ENCODE results near the gene SLC27A3. TPM values are rescaled to one million over a fixed set of nuclear protein-coding genes. Genes with fewer than 3 reads are reported as not detected.
A peak's percentile ranks its signal among the peaks of the same experiment; 100 is the strongest.

Gene SLC27A3
- polyA plus RNA-seq, 1 experiment: 25.4 TPM

DNA sequence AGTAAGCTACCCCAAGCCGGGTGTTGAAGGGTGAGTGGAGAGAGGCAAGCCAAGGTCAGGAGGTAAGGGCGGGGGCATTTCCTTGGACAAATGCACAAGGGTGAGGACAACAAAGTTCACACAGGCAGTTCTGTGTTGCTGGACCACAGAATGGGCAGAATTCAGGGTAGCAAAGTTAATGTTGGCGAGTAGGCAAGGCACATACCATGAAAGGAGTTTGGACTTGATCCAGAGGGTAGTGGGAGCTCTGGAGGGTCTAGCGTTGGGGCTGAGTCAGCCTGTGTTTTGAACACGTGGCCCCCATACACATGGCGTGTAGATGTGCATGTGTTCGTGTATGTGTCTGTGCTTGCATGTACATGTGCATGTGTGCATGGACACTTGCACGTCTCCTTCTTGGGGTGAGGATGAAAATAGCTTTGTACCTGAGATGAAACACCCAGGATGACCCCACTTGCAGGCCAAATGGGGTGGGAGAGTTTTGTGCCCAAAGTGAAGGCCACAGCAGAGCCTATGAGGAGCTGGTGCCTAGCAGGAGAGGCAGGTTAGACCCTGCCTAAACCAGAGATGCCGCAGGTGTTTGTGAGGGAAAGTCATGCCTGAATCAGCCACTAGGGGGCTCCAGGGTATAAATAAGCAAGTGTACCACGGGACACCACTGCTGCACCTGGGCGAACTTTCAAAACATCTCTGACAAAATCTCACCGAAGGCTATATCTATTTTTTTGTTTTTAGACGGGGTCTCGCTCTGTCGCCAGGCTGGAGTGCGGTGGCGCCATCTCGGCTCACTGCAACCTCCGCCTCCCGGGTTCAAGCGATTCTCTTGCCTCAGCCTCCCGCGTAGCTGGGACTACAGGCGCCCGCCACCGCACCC, 21.8 kb downstream of the SLC27A3 start:
- H3K4me3 ChIP-seq (ENCODE audit: low read depth, low read length): no peak overlapping the region
- TF ChIP-seq, protein P1, sequence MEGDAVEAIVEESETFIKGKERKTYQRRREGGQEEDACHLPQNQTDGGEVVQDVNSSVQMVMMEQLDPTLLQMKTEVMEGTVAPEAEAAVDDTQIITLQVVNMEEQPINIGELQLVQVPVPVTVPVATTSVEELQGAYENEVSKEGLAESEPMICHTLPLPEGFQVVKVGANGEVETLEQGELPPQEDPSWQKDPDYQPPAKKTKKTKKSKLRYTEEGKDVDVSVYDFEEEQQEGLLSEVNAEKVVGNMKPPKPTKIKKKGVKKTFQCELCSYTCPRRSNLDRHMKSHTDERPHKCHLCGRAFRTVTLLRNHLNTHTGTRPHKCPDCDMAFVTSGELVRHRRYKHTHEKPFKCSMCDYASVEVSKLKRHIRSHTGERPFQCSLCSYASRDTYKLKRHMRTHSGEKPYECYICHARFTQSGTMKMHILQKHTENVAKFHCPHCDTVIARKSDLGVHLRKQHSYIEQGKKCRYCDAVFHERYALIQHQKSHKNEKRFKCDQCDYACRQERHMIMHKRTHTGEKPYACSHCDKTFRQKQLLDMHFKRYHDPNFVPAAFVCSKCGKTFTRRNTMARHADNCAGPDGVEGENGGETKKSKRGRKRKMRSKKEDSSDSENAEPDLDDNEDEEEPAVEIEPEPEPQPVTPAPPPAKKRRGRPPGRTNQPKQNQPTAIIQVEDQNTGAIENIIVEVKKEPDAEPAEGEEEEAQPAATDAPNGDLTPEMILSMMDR (IDR thresholded peaks at IDR 0.05; ENCODE audit: insufficient read depth, low read depth, low read length): peak; percentile 84
- DNase-seq (ENCODE audit: low read depth): no peak
- H3K27me3 ChIP-seq (ENCODE audit: control insufficient read depth, insufficient read depth, low read length): no peaks in the 10 kb centered on the region
- ChIA-PET POLR2A (no interaction called here), CTCF (interaction anchor here (0.5 to 4.3 kb wide), 28 partner anchors 10 to 204 kb away, joined by 3 to 21 read pairs (median 5); partner anchors contain the start of genes CREB3L4, DENND4B, JTB and NPR1)
- H3K36me3 ChIP-seq (ENCODE audit: control insufficient read depth, insufficient read depth, low read length): peaks cover 3% of the 10 kb centered on the region

DNA sequence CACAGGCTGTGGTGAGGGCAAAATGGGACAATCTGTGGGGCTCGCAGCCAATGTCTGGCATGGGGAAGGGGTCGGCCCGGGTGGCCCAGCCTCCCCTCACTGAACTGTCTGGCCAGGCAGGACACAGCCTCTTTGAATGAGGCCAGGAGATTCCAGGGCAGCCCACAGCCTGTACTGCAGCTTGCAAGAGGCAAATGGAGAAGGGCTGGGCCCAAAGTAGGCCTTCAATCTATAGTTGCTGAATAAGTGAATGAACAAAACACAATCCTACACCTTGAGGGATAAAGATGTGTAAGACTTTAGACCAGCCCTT, 23.2 kb downstream of the SLC27A3 start:
- TF ChIP-seq, protein P1 (IDR thresholded peaks at IDR 0.05; ENCODE audit: insufficient read depth, low read depth, low read length): no peak
- H3K36me3 ChIP-seq (ENCODE audit: control insufficient read depth, insufficient read depth, low read length): peaks cover 5% of the 10 kb centered on the region
- no peak overlapping the region for H3K4me3 ChIP-seq (ENCODE audit: low read depth, low read length)
- ChIA-PET POLR2A (no interaction called here), CTCF (interaction anchor here (0.8 to 4.3 kb wide), 8 partner anchors 8 to 188 kb away, joined by 3 to 21 read pairs (median 8); partner anchors contain the start of genes DENND4B and RAB13)
- no peak for DNase-seq (ENCODE audit: low read depth)
- no peaks in the 10 kb centered on the region for H3K27me3 ChIP-seq (ENCODE audit: control insufficient read depth, insufficient read depth, low read length)

DNA sequence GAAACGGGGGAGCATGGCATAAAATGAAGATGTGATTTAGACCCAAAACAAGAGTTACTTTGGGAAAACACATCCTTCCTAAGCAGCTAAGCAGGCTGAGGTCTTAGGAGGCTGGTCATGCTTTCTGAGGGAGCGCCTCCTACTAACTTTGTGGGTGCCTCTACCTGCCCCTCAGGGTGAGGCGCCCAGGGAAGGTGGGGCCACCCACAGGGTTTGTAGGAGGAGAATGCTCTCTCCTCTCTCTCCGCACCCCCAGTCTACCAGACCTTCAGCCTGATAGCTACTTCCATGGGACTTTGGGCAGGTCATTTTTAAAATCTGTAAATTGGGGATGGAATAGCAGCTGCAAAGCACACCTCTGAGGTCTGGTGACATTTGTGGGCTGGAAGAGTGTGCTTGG, 23.8 kb downstream of the SLC27A3 start:
- TF ChIP-seq, protein P1 (IDR thresholded peaks at IDR 0.05; ENCODE audit: insufficient read depth, low read depth, low read length): no peak
- H3K36me3 ChIP-seq (ENCODE audit: control insufficient read depth, insufficient read depth, low read length): peaks cover 5% of the 10 kb centered on the region
- H3K4me3 ChIP-seq (ENCODE audit: low read depth, low read length): no peak overlapping the region
- DNase-seq (ENCODE audit: low read depth): no peak
- H3K27me3 ChIP-seq (ENCODE audit: control insufficient read depth, insufficient read depth, low read length): no peaks in the 10 kb centered on the region
- POLR2A ChIA-PET: no interaction called here
- CTCF ChIA-PET: interaction anchor here (4.3 kb wide), 1 partner anchor 188 kb away, joined by 21 read pairs; the partner anchor contains the start of gene RAB13

DNA sequence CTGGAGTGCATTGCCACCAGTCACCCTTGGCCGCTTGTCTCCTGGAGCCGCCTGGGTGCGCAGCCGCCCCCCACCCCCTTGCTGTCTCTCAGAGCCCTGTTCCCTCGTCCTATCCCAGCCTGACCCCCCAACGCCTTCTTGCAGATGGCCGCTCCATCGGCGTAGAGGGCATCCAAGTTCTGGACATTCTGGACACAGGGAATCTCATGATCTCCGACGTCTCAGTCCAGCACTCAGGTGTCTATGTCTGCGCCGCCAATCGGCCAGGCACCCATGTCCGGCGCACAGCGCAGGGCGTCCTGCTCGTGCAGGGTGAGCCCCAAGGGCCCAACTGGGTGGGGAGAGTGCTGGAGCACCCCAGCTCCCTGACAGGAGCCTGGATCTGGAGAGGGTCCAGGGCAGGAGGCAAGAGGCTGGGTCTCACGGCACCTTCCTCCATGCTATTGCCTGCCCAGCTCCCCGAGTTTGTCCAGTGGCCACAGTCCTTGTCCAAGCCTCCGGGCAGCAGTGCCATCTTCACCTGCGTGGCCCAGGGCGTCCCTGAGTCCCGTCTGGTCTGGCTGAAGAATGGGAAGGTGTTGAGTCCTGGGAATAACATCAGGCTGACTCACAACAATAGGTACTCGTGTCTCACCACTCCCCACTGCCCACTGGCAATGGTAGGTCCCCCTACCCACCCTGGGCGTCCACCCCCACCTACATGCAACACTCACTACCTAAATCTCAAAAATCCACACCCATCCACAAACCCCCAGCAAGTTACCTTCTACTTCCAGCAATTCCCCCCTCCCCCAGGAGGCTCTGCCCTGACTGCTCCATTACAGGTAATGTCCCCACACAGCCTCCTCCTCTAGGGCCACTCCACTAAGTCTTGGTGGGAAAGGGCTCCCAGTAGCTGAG, 24.6 kb downstream of the SLC27A3 start:
- CTCF ChIA-PET: interaction anchor here (4.3 kb wide), 1 partner anchor 187 kb away, joined by 21 read pairs; the partner anchor contains the start of gene RAB13
- H3K4me3 ChIP-seq (ENCODE audit: low read depth, low read length): no peak overlapping the region
- no peak for DNase-seq (ENCODE audit: low read depth)
- TF ChIP-seq, protein P1 (IDR thresholded peaks at IDR 0.05; ENCODE audit: insufficient read depth, low read depth, low read length): no peak
- H3K36me3 ChIP-seq (ENCODE audit: control insufficient read depth, insufficient read depth, low read length): peaks cover 5% of the 10 kb centered on the region
- POLR2A ChIA-PET: no interaction called here
- no peaks in the 10 kb centered on the region for H3K27me3 ChIP-seq (ENCODE audit: control insufficient read depth, insufficient read depth, low read length)

DNA sequence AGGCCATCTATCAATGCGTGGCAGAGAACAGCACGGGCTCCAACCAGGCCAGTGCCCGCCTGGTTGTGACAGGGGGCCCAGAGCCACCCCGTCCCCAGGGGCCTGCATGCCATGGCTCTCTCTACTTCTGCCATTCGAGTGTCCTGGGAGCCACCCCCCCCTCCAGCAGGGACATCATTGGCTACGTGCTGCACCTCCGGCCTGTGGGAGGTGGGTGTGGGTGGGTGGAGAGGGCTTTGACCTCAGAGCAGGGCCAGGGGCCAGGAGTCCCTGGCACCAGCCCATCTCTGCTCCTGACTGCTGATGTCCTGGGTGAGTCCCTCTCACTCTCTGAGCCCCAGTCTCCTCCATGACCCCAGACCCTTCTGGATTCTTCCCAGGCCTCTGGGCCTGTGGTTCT, 25.3 kb downstream of the SLC27A3 start:
- ChIA-PET POLR2A (no interaction called here), CTCF (no interaction called here)

More for the DNA sequence above, 25.3 kb downstream of the SLC27A3 start:
- Histone ChIP-seq H3K4me3 (ENCODE audit: low read depth, low read length) (no peak overlapping the region), H3K36me3 (ENCODE audit: control insufficient read depth, insufficient read depth, low read length) (peaks cover 5% of the 10 kb centered on the region), H3K27me3 (ENCODE audit: control insufficient read depth, insufficient read depth, low read length) (no peaks in the 10 kb centered on the region)
- DNase-seq (ENCODE audit: low read depth): no peak
- TF ChIP-seq, protein P1 (IDR thresholded peaks at IDR 0.05; ENCODE audit: insufficient read depth, low read depth, low read length): no peak
